ENCODE data around the gene IL10RB.

- TF ChIP-seq CTCF (IDR thresholded peaks at IDR 0.05; ENCODE audit: borderline replicate concordance, extremely low read depth, low read length, poor library complexity, severe bottlenecking) (no peak), EZH2 (IDR thresholded peaks at IDR 0.05; ENCODE audit: borderline replicate concordance, low read depth, low read length, severe bottlenecking) (no peak)
Measured at GRCh38 chr21:33256019-33256418, 10.1 kb upstream of the IL10RB start.

Measured in DND-41 (cell line).